WERI-Rb-1 (cell line): ENCODE results near the gene GPR4.

Source experiments
- DNase-seq: peaks from one replicate; pipeline ENCODE4 v3.0.0-alpha.2; 2020
- H3K27ac ChIP-seq: fragments of 250-450 bp; sonication (Bioruptor Pico); 2 replicates; pipeline ENCODE4 v1.5.1; 2020; ENCODE audit warnings: mild to moderate bottlenecking, moderate library complexity
- H3K27me3 ChIP-seq: fragments of 250-450 bp; sonication (Bioruptor Pico); 2 replicates; pipeline ENCODE4 v1.5.1; 2021; ENCODE audit warnings: mild to moderate bottlenecking, low read depth, moderate library complexity; ENCODE audit not compliant: insufficient read depth, severe bottlenecking
- H3K36me3 ChIP-seq: fragments of 250-450 bp; sonication (Bioruptor Pico); 2 replicates; pipeline ENCODE4 v1.5.1; 2020; ENCODE audit warnings: mild to moderate bottlenecking, moderate library complexity
- H3K4me3 ChIP-seq: 2 replicates; pipeline ENCODE4 v1.5.1; 2011; ENCODE audit warnings: low read depth, mild to moderate bottlenecking, control low read depth, low read length
- H3K9me3 ChIP-seq: fragments of 250-450 bp; sonication (Bioruptor Pico); 2 replicates; pipeline ENCODE4 v1.5.1; 2021; ENCODE audit warnings: mild to moderate bottlenecking, moderate library complexity; ENCODE audit not compliant: severe bottlenecking
- CTCF ChIP-seq: IDR thresholded peaks from 2 replicates; pipeline ENCODE4 v1.5.1; 2011; ENCODE audit warnings: low read depth, mild to moderate bottlenecking, control low read depth, inconsistent platforms, low read length

The GPR4 gene

DNA sequence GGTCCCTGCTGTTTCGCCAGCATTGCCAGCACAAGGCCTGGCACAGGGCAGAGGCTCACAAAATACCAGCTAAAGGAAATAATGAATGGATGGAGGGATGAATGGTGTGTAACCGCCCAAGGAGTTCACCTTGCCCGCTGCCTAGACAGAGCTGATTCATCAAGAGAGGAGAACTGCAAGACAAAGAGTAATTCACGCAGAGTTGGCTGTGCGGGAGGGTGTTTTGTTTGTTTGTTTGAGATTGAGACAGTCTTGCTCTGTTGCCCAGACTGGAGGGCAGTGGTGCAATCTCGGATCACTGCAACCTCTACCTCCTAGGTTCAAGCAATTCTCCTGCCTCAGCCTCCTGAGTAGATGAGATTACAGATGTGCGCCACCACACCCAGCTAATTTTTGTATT is 20.4 kb downstream of the GPR4 start:
- Histone ChIP-seq H3K9me3 (no peaks in the 10 kb centered on the region), H3K36me3 (no peaks in the 10 kb centered on the region; the same call in 1 of the 2 replicates), H3K4me3 (no peak overlapping the region), H3K27ac (no peak overlapping the region), H3K27me3 (no peaks in the 10 kb centered on the region)
- TF ChIP-seq CTCF, result no peak
- DNase-seq, result no peak

DNA sequence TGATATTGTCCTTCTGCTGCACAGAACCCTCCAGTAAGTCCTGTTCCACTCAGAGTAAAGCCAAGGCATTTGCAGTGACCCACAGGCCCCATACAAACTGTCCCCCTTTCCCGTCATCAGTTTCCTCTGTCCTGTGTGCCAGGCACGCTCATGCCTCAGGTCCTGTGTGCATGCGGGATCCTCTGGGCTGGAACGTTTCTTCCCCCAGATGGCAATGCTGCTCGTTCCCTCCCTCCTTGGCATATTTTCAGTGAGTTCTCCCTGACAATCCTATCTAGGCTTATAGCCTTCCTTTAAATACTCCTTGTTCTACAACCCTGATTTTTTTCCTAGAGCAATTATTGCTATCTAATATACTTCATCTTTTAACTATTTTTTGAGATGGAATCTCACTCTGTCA is 23.2 kb downstream of the GPR4 start:
- Histone ChIP-seq H3K36me3 (no peaks in the 10 kb centered on the region; the same call in none of the 2 replicates), H3K4me3 (no peak overlapping the region), H3K27me3 (no peaks in the 10 kb centered on the region), H3K9me3 (no peaks in the 10 kb centered on the region), H3K27ac (no peak overlapping the region)
- no peak for DNase-seq
- TF ChIP-seq CTCF, result no peak

DNA sequence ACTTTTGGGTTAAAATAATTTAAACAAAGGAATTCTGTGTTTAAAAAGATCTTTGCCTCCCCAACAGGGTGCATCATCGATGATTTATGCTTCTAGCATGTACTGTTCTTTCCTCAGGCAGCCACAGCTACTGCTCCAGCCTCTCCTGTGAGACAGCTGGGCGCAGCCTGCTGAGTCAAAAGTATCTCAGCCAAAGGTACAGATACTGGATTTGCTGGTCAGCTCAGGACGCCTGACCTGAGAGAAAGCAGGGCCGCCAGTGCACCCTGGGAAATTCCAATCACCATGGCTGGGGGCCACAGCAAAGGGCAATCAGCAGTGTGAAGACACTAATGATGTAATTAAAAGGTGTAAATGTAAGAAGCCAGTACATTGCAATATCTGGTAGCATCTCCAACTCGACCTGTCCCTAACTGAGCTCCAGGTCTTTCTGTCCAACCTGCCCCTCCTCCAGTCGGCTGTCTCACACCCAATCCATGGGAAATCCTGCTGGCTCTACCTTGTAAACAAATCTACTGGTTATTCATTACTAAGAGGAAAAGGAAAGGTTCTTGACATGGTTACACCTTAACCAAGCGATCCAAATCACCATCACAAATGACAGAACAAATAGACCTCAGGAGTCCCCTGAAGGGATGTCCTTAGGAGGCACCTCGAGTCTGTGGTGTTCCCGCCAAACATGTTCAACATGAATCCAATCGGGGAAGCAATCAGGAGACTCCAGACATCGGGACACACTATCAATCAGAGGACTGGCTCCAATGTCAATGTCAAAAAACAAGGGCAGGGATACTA is 24.7 kb downstream of the GPR4 start:
- H3K36me3 ChIP-seq, result no peaks in the 10 kb centered on the region; the same call in none of the 2 replicates
- H3K27ac ChIP-seq, result peak overlapping the region; percentile 43
- TF ChIP-seq CTCF, result no peak
- DNase-seq, result peak; percentile 63
- no peaks in the 10 kb centered on the region for H3K9me3 ChIP-seq
- H3K27me3 ChIP-seq, result no peaks in the 10 kb centered on the region
- no peak overlapping the region for H3K4me3 ChIP-seq

DNA sequence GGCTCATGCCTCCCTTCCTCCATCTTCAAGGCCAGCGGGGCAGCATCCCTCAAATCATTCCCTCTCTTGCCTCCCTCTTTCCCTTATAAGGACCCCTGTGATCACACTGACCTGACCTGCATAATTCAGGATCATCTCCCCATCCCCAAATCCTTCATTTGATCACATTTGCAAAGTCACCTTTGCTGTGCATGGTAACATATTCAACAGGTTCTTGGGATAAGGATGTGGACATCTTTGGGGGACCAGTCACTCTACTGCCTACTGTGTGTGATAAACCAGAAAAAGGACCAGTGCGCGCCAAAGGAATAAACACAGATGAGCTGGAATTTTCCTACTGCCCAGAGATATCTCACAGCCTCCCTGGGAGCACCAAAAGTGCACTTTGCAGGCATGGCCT is 25.3 kb downstream of the GPR4 start:
- TF ChIP-seq CTCF, result no peak

DNA sequence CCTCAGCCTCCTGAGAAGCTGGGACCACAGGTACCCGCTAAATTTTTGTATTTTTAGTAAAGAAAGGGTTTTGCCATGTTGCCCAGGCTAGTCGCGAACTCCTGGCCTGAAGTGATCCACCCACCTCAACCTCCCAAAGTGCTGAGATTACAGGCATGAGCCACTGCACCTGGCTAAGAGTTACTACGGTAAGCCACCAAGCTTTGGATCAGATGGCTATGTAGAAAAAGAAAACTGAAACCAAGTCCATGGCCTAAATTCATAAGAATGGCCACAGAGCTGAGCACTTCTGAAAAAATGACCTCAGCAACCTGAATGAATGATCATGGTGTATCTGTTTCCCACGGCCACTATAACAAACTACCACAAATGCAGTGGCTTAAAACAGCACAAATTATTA is 26.8 kb downstream of the GPR4 start:
- H3K27me3 ChIP-seq, result no peaks in the 10 kb centered on the region
- H3K9me3 ChIP-seq, result no peaks in the 10 kb centered on the region
- no peak overlapping the region for H3K27ac ChIP-seq

More for the DNA sequence above, 25.3 kb downstream of the GPR4 start:
- no peaks in the 10 kb centered on the region for H3K9me3 ChIP-seq
- H3K27ac ChIP-seq, result peak overlapping the region; percentile 43
- no peaks in the 10 kb centered on the region; the same call in none of the 2 replicates for H3K36me3 ChIP-seq
- DNase-seq, result no peak
- H3K27me3 ChIP-seq, result no peaks in the 10 kb centered on the region
- no peak overlapping the region for H3K4me3 ChIP-seq

More for the DNA sequence above, 26.8 kb downstream of the GPR4 start:
- H3K4me3 ChIP-seq, result no peak overlapping the region
- no peaks in the 10 kb centered on the region; the same call in none of the 2 replicates for H3K36me3 ChIP-seq
- TF ChIP-seq CTCF, result no peak
- DNase-seq, result no peak
